Sigmoid colon (tissue), 4 donors: ENCODE results near the gene CATSPER4.

Source experiments
- EP300 ChIP-seq, 4 donors: sonication (generic); formaldehyde crosslinking; IDR thresholded peaks; one replicate each; pipeline ENCODE4 v1.6.1; 2017; ENCODE audit warnings: antibody characterized with exemption in 4 of 4
- POLR2A ChIP-seq, 2 donors: fragments of 450-650 bp; IDR thresholded peaks; one replicate each; pipeline ENCODE4 v1.6.1; 2016; ENCODE audit warnings: antibody characterized with exemption in 2 of 2, mild to moderate bottlenecking in 2 of 2, moderate library complexity in 2 of 2

GRCh38 chr1:26155370-26156284 lies 34.8 kb upstream of the CATSPER4 start:
- no peak for TF ChIP-seq EP300 (IDR thresholded peaks at IDR 0.05)
- no peak for TF ChIP-seq POLR2A (IDR thresholded peaks at IDR 0.05)
